ENCODE data around the gene TMEM31.

Gene TMEM31

DNA sequence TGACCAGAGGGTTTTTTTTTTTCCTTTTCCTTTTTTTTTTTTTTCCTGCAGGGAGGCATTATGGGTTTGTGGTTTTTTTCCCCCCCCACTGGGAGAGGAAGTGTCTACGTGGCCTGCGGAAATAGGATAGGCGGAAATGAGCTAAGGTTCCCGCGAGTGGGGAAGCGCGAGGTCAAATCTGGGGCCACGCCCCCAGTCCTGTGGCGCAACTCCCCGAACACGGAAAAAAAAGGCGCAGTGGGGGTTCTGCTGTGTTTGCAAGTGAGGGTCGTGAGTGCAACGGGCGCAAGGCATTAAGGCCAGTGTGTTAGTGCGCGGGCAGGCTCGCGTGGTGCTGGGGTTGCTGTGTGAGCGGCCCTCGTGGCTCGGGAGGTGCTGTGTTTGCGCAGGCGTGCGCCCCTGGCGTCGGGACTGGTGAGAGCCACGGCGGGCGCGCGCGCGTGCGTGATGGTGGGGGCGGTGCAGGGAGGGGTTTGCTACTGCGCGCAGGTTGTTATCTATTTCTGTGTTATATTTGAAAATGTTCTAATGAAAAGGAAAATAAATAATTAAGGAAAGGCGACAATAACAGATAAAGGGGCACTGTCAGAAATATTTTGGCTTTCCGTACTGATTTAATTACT, 23.5 kb upstream of the TMEM31 start:
- H3K4me3 ChIP-seq (ENCODE audit: low read depth, low read length) = peak overlapping the region; percentile 82
- H3K9ac ChIP-seq (ENCODE audit: low read depth, low read length) = peak overlapping the region; percentile 95
- H3K4me1 ChIP-seq (ENCODE audit: control insufficient read depth, insufficient read depth, low read length) = peaks cover 9% of the 10 kb centered on the region
- no peaks in the 10 kb centered on the region for H3K9me3 ChIP-seq (ENCODE audit: control insufficient read depth, insufficient read depth, low read length)
- H3K27me3 ChIP-seq (ENCODE audit: control insufficient read depth, insufficient read depth, low read length) = no peaks in the 10 kb centered on the region
- H3K36me3 ChIP-seq (ENCODE audit: control insufficient read depth, insufficient read depth, low read length) = peaks cover 18% of the 10 kb centered on the region

DNA sequence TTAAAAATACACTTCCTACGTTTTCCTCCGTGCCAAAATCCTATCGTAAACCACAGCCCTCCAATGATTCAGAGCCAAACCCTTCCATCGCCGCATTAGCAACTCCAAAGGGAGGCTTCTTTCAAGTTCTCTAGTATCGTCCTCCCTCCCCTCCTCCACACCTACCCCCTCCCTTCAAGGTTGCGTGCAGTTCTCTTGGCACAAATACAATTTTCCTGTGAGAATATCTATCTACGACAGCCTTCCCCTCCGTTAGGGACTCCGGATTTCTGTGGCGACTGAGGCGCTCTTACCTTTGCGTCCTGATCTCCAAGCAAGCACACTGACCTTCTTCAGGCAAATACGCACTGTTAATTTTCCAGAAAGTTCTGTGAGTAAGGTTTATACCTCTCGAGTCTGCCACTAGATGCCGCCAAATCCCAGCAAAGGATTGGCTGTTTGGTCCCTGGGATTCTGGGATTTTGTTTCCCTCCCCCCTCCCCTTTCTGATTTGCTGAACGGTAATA, 23.0 kb upstream of the TMEM31 start:
- H3K4me1 ChIP-seq (ENCODE audit: control insufficient read depth, insufficient read depth, low read length) = peaks cover 9% of the 10 kb centered on the region
- H3K9me3 ChIP-seq (ENCODE audit: control insufficient read depth, insufficient read depth, low read length) = no peaks in the 10 kb centered on the region
- peak overlapping the region; percentile 82 for H3K4me3 ChIP-seq (ENCODE audit: low read depth, low read length)
- peaks cover 18% of the 10 kb centered on the region for H3K36me3 ChIP-seq (ENCODE audit: control insufficient read depth, insufficient read depth, low read length)
- peak overlapping the region; percentile 95 for H3K9ac ChIP-seq (ENCODE audit: low read depth, low read length)
- H3K27me3 ChIP-seq (ENCODE audit: control insufficient read depth, insufficient read depth, low read length) = no peaks in the 10 kb centered on the region

GRCh38 chrX:103688946-103689345, 21.8 kb upstream of the TMEM31 start:
- no peaks in the 10 kb centered on the region for H3K9me3 ChIP-seq (ENCODE audit: control insufficient read depth, insufficient read depth, low read length)
- H3K9ac ChIP-seq (ENCODE audit: low read depth, low read length) = no peak overlapping the region
- H3K36me3 ChIP-seq (ENCODE audit: control insufficient read depth, insufficient read depth, low read length) = peaks cover 9% of the 10 kb centered on the region
- H3K27me3 ChIP-seq (ENCODE audit: control insufficient read depth, insufficient read depth, low read length) = no peaks in the 10 kb centered on the region
- H3K4me1 ChIP-seq (ENCODE audit: control insufficient read depth, insufficient read depth, low read length) = peaks cover 9% of the 10 kb centered on the region
- H3K4me3 ChIP-seq (ENCODE audit: low read depth, low read length) = no peak overlapping the region

GRCh38 chrX:103691059-103691458, 19.6 kb upstream of the TMEM31 start:
- Histone ChIP-seq H3K4me1 (ENCODE audit: control insufficient read depth, insufficient read depth, low read length) (peaks cover 6% of the 10 kb centered on the region), H3K27me3 (ENCODE audit: control insufficient read depth, insufficient read depth, low read length) (no peaks in the 10 kb centered on the region), H3K9me3 (ENCODE audit: control insufficient read depth, insufficient read depth, low read length) (no peaks in the 10 kb centered on the region), H3K4me3 (ENCODE audit: low read depth, low read length) (no peak overlapping the region), H3K9ac (ENCODE audit: low read depth, low read length) (no peak overlapping the region), H3K36me3 (ENCODE audit: control insufficient read depth, insufficient read depth, low read length) (no peaks in the 10 kb centered on the region)

DNA sequence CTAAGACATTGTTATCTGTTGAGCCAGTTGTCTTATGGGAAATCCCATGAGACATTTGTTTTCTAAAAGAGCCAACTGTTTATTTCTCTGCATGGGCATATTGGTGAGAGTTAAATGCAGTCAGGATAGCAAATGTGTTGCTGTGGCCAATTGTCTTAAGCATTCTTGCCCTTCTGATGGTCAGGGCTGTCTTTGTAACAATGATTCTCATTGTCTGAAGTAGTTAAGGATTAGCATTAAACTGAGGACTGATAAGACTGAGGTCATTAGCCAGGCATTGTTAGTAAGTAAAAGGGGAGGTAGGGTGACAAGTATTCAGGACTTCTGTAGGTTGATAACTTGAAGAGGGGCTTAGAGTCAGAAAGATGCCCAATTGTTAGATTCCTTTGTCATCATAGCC, 13.0 kb upstream of the TMEM31 start:
- Histone ChIP-seq H3K36me3 (ENCODE audit: control insufficient read depth, insufficient read depth, low read length) (no peaks in the 10 kb centered on the region), H3K4me3 (ENCODE audit: low read depth, low read length) (no peak overlapping the region), H3K9me3 (ENCODE audit: control insufficient read depth, insufficient read depth, low read length) (no peaks in the 10 kb centered on the region), H3K9ac (ENCODE audit: low read depth, low read length) (no peak overlapping the region), H3K27me3 (ENCODE audit: control insufficient read depth, insufficient read depth, low read length) (no peaks in the 10 kb centered on the region), H3K4me1 (ENCODE audit: control insufficient read depth, insufficient read depth, low read length) (peaks cover 12% of the 10 kb centered on the region)

DNA sequence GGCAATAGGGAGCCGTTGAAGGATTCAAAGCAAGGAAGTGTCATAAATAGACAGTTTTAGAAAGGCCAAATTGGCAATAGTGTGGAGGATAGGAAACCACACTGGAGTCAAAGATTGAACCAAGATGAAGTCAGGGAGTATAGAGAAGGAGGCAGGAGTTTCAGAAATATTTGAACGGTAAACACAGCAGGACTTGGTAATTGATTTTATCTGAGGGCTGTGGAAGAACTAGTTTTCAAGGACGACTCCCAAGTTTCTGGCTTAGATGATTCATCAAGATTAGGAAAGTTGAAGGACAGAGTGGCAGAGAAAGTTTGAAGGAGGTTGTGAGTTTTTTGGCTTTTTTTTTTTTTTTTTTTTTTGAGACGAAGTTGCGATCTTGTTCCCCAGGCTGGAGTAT, 11.5 kb upstream of the TMEM31 start:
- Histone ChIP-seq H3K4me1 (ENCODE audit: control insufficient read depth, insufficient read depth, low read length) (peaks cover 12% of the 10 kb centered on the region), H3K36me3 (ENCODE audit: control insufficient read depth, insufficient read depth, low read length) (no peaks in the 10 kb centered on the region), H3K9me3 (ENCODE audit: control insufficient read depth, insufficient read depth, low read length) (no peaks in the 10 kb centered on the region), H3K27me3 (ENCODE audit: control insufficient read depth, insufficient read depth, low read length) (no peaks in the 10 kb centered on the region), H3K9ac (ENCODE audit: low read depth, low read length) (no peak overlapping the region), H3K4me3 (ENCODE audit: low read depth, low read length) (no peak overlapping the region)

DNA sequence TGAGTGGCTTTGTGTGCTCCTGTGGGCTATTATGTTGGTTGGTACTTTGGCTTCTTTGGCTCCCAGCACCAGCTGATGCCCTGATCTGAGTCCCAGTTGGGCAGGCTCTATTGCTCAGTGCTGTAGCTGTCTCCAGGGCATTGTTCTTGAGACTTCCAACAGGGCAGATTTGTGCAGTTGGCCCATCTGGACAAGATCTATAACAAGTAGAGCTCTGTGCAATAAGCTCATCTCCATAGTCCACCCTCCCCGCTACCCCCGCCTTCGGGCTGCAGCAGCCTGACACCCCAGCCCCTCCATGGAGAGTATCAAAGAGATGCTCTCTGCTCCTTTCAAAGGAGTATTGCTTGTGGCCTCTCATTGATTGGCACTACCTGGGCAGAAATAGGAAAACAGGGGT, 5.8 kb upstream of the TMEM31 start:
- no peak overlapping the region for H3K4me3 ChIP-seq (ENCODE audit: low read depth, low read length)
- H3K36me3 ChIP-seq (ENCODE audit: control insufficient read depth, insufficient read depth, low read length) = no peaks in the 10 kb centered on the region
- H3K4me1 ChIP-seq (ENCODE audit: control insufficient read depth, insufficient read depth, low read length) = no peaks in the 10 kb centered on the region
- H3K9me3 ChIP-seq (ENCODE audit: control insufficient read depth, insufficient read depth, low read length) = no peaks in the 10 kb centered on the region
- no peaks in the 10 kb centered on the region for H3K27me3 ChIP-seq (ENCODE audit: control insufficient read depth, insufficient read depth, low read length)
- no peak overlapping the region for H3K9ac ChIP-seq (ENCODE audit: low read depth, low read length)

- no peaks in the 10 kb centered on the region for H3K36me3 ChIP-seq (ENCODE audit: control insufficient read depth, insufficient read depth, low read length)
- no peak overlapping the region for H3K9ac ChIP-seq (ENCODE audit: low read depth, low read length)
- H3K4me3 ChIP-seq (ENCODE audit: low read depth, low read length) = no peak overlapping the region
- no peaks in the 10 kb centered on the region for H3K9me3 ChIP-seq (ENCODE audit: control insufficient read depth, insufficient read depth, low read length)
- H3K4me1 ChIP-seq (ENCODE audit: control insufficient read depth, insufficient read depth, low read length) = peaks cover under 1% of the 10 kb centered on the region
- no peaks in the 10 kb centered on the region for H3K27me3 ChIP-seq (ENCODE audit: control insufficient read depth, insufficient read depth, low read length)
Observed at GRCh38 chrX:103716962-103717361, 6.3 kb downstream of the TMEM31 start.

DNA sequence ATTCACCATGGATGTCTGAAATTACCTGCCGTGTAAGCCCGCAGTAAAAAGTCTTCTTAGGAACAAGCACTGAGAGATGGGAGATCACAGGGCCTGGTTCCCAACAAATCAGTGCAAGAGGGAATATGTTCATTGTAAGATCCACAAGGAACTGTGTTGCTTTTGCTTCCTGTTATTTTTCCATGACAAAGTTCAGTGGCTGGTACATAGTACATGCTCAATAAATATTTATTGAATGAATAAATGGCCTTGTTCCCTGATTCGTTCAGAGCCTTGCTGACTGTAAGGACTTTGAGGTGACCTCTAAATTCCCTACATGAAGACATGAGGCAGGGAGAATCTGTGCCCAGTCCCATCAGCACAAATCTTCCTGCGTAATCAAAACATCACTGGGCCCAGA, 7.4 kb downstream of the TMEM31 start:
- no peaks in the 10 kb centered on the region for H3K36me3 ChIP-seq (ENCODE audit: control insufficient read depth, insufficient read depth, low read length)
- peaks cover 3% of the 10 kb centered on the region for H3K27me3 ChIP-seq (ENCODE audit: control insufficient read depth, insufficient read depth, low read length)
- no peaks in the 10 kb centered on the region for H3K9me3 ChIP-seq (ENCODE audit: control insufficient read depth, insufficient read depth, low read length)
- no peak overlapping the region for H3K4me3 ChIP-seq (ENCODE audit: low read depth, low read length)
- no peak overlapping the region for H3K9ac ChIP-seq (ENCODE audit: low read depth, low read length)
- no peaks in the 10 kb centered on the region for H3K4me1 ChIP-seq (ENCODE audit: control insufficient read depth, insufficient read depth, low read length)

DNA sequence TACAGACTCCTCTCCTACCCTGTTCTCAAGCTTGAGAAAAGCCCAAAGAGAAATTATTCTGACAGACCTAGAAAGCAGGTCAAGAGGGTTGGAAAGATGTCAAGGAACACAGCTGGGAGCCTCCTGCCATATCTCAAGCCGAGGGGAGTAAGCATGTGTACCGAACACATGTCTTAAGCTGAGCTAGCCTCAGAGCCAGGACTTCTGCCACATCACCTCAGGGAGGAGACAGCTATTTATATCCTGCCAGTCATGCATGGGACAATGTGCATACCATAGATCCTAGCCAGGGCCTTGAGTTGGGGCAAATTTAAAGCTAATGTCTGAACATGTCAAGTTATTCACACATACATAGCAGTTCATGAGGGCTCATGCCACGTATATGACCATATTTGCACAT, 11.8 kb downstream of the TMEM31 start:
- no peaks in the 10 kb centered on the region for H3K36me3 ChIP-seq (ENCODE audit: control insufficient read depth, insufficient read depth, low read length)
- no peak overlapping the region for H3K4me3 ChIP-seq (ENCODE audit: low read depth, low read length)

GRCh38 chrX:103726477-103726876, 15.8 kb downstream of the TMEM31 start:
- H3K9me3 ChIP-seq (ENCODE audit: control insufficient read depth, insufficient read depth, low read length) = no peaks in the 10 kb centered on the region
- H3K9ac ChIP-seq (ENCODE audit: low read depth, low read length) = no peak overlapping the region
- H3K36me3 ChIP-seq (ENCODE audit: control insufficient read depth, insufficient read depth, low read length) = no peaks in the 10 kb centered on the region
- H3K27me3 ChIP-seq (ENCODE audit: control insufficient read depth, insufficient read depth, low read length) = peaks cover 6% of the 10 kb centered on the region
- no peak overlapping the region for H3K4me3 ChIP-seq (ENCODE audit: low read depth, low read length)
- peaks cover 38% of the 10 kb centered on the region for H3K4me1 ChIP-seq (ENCODE audit: control insufficient read depth, insufficient read depth, low read length)

More for the DNA sequence above, 11.8 kb downstream of the TMEM31 start:
- H3K4me1 ChIP-seq (ENCODE audit: control insufficient read depth, insufficient read depth, low read length) = peaks cover 6% of the 10 kb centered on the region
- peaks cover 3% of the 10 kb centered on the region for H3K27me3 ChIP-seq (ENCODE audit: control insufficient read depth, insufficient read depth, low read length)
- H3K9me3 ChIP-seq (ENCODE audit: control insufficient read depth, insufficient read depth, low read length) = no peaks in the 10 kb centered on the region
- H3K9ac ChIP-seq (ENCODE audit: low read depth, low read length) = no peak overlapping the region

DNA sequence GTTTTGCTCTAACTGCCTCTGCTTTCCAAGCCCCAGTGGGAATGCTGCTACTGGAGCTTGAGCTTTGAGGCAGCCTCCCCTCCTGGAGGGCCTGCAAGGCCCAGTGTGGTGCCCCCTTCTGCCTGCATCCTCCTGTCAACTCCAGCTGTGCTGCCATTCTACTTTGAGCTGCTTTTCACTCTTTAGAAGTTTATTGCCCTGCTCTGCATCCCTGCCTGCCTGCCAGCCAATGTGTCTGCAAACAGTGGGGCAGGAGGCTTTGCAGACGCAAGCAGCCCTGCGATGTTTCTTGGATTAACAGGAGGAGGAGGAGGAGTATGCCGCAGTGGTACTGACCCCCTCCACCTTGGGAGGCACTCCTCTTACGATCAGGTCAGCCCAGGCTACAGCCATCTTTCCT, 16.4 kb downstream of the TMEM31 start:
- Histone ChIP-seq H3K4me3 (ENCODE audit: low read depth, low read length) (no peak overlapping the region), H3K36me3 (ENCODE audit: control insufficient read depth, insufficient read depth, low read length) (no peaks in the 10 kb centered on the region), H3K9ac (ENCODE audit: low read depth, low read length) (no peak overlapping the region), H3K9me3 (ENCODE audit: control insufficient read depth, insufficient read depth, low read length) (no peaks in the 10 kb centered on the region), H3K27me3 (ENCODE audit: control insufficient read depth, insufficient read depth, low read length) (peaks cover 6% of the 10 kb centered on the region), H3K4me1 (ENCODE audit: control insufficient read depth, insufficient read depth, low read length) (peaks cover 38% of the 10 kb centered on the region)

Data from iPS-15b (cell line).